GM13977 (cell line): ENCODE data around the gene VASH2.
A peak's percentile ranks its signal among the peaks of the same experiment; 100 is the strongest.

Experiments used
- DNase-seq: peaks from one replicate; pipeline ENCODE4 v3.0.0; 2012; ENCODE audit warnings: low spot score
- in situ Hi-C: fragments of 300-500 bp; cut with MboI; formaldehyde crosslinking; loops from one replicate; pipeline ENCODE4 v1.12.0; 2022; ENCODE audit warnings: low sequenced_read_pairs, low pct_unique_long_range_greater_than_20kb, mixed read lengths, inconsistent platforms; ENCODE audit not compliant: unreplicated experiment
- TF ChIP-seq, protein P1 (sequence below): IDR thresholded peaks from 2 replicates; pipeline ENCODE4 v1.5.1; 2012; ENCODE audit warnings: mild to moderate bottlenecking, control low read depth; ENCODE audit not compliant: insufficient read depth; ENCODE audit errors: extremely low read depth, missing control alignments

Gene VASH2

DNA sequence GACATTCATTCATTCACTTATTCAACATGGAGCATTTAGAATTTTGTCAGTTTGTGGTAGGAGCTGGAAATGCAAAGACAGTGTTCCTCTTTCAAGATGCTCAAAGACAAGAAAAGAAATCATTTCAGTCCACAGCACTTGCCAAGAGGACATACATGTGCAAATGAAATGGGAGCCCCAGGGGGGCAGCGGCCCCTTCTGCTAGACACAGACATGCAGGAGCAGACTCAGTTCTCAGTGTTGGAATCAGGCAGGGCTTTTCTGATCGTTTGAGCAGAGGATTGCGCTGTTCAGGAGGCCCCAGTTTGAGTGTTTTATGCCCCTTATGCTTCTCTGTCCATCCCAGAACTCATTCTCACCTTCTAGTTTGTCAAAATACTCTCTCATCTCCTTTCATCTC is 35.6 kb upstream of the VASH2 start:
- TF ChIP-seq, protein P1, sequence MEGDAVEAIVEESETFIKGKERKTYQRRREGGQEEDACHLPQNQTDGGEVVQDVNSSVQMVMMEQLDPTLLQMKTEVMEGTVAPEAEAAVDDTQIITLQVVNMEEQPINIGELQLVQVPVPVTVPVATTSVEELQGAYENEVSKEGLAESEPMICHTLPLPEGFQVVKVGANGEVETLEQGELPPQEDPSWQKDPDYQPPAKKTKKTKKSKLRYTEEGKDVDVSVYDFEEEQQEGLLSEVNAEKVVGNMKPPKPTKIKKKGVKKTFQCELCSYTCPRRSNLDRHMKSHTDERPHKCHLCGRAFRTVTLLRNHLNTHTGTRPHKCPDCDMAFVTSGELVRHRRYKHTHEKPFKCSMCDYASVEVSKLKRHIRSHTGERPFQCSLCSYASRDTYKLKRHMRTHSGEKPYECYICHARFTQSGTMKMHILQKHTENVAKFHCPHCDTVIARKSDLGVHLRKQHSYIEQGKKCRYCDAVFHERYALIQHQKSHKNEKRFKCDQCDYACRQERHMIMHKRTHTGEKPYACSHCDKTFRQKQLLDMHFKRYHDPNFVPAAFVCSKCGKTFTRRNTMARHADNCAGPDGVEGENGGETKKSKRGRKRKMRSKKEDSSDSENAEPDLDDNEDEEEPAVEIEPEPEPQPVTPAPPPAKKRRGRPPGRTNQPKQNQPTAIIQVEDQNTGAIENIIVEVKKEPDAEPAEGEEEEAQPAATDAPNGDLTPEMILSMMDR = no peak
- in situ Hi-C loops = no loop called here
- DNase-seq = no peak

DNA sequence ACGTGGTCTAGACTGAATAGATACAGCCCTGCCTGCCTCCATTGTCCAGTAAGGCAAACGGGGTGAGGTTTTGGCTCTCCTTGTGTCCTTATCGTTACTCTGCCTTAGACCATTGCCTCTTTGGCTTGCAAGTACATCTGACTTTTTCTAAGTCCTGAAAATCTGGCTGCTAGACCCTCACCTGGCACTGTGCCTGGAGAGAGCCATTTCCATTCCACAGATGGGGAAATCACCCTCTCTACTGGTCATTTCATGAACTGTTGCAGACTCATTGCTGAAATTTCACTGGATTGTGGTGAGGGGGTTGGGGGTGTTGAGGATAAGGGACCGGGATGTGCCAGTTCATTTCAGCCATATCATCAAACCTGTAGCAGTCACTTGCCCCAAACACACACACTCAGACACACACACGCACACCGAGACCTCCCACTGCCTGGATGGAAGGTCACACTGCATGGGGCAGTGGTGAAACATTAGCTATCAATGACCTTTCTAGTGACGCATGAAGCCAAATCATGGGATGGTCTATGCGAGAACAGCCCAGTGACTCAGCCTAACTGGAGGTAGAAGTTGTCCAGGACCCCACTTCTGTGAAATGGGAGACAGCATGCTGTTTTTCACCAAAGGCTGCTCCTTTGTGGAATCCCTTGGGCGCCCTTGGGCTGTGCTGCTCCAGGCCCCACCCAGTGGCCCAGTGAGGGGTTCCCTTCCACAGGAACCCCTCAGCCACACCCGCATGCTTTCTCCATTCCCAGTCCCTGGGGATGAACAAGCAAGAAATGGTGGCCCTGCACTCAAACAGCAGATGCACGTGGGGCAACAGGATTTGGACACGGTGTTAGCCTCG is 34.9 kb upstream of the VASH2 start:
- TF ChIP-seq, protein P1 = peak; percentile 42
- in situ Hi-C loops = no loop called here
- DNase-seq = no peak

DNA sequence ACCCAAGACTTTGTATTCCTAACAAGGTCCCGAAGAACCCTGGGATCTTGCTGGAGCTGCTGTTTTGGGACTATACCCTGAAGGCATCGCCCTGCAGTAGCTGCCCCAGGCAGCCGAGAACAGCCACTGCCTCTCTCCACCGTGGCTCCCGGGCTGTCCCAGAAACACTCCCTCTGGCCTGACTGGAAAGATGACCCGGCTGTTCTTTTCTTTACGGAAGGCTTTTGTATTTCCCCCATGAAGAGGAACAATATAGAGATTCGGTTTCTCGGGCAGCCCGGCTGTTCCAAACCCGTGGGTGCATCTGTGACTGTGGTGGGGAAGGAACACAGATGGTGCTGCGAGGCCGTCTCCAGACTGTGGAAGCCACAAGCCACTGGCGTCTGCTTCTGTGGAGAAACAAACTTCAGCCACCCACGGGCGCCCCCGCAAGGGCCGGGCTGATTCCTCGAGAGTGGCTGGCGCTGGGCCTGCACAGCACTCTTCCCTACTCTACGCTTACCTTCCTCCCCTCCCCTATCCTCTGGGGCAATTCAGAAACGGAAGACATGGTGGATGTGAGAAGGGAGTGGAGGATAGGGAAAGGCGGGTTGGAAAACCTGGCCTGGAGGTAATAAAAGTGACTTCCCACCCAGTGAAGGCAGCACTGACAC is 33.7 kb upstream of the VASH2 start:
- TF ChIP-seq, protein P1 = no peak
- no peak for DNase-seq
- in situ Hi-C loops = no loop called here

DNA sequence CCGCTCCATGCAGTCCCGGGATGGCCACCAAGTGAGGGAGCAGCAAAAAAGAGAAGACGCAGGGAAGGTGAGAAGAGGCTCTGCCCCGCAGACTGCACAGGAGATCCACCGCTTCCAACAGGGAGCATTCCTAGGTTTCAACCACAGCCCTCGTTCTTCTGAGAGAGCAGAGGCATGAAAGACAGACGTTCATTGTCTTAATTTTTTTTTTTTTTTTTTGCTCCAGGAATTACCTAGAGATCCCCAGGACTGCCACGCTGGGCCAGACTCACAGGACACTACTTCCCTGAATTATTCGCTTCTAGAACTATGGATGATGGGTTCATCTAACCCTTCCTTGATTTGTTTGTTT is 33.2 kb upstream of the VASH2 start:
- in situ Hi-C loops = no loop called here
- no peak for DNase-seq
- TF ChIP-seq, protein P1 = no peak

DNA sequence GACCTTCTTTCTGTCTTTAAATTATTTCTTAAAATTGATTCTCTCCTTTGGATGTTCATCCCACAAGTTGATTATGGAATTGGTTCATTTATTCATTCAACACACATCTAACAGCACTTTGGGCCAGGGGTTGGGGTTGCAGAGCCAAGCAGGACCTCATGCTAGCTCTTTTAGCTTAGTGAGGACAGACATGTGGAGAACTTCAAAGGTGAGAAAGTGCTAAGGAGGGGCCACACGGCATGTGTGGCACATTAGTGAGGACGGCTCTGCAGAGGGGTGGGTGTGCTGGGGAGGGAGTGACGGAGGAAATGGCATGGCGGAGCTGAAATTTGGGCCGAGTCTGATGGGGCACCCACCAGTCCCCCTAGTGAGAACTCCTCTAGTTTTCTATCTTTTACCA is 32.5 kb upstream of the VASH2 start:
- in situ Hi-C loops = no loop called here
- DNase-seq = no peak
- TF ChIP-seq, protein P1 = no peak

DNA sequence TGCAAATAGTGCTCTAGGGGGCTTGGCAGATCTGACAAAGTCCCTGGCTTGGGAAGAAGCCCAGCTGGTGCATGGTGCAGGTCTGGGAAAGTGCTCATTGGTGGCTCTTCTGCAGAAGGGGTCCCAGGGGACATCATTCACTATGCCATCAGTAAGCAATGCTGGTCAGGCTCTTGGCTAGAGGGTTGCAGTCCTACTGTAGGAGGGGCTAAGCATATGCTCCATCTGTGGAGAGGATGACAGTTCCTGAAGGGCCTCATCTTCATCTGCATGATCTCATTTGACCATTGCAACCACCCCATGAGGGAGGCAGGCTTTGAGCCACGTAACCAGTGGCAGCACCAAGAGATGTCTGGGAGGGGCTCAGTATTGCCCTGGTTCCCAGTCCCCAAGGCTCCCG is 31.5 kb upstream of the VASH2 start:
- in situ Hi-C loops = no loop called here
- TF ChIP-seq, protein P1 = no peak

More for the DNA sequence above, 31.5 kb upstream of the VASH2 start:
- DNase-seq = no peak
